ENCODE measurements around the gene SS18.

Gene SS18

GRCh38 chr18:26089293-26090129, 902 bp downstream of the SS18 start:
- peak overlapping the region; percentile 85 for H3K4me3 ChIP-seq (ENCODE audit: control insufficient read depth, low read depth, low read length)
- no peak for TF ChIP-seq CTCF (IDR thresholded peaks at IDR 0.05; ENCODE audit: control insufficient read depth, insufficient read depth, low read depth, low read length, missing control alignments)
- no peak for DNase-seq (ENCODE audit: low read depth)

- peak overlapping the region; percentile 85 for H3K4me3 ChIP-seq (ENCODE audit: control insufficient read depth, low read depth, low read length)
- DNase-seq (ENCODE audit: low read depth) = no peak
- no peak for TF ChIP-seq CTCF (IDR thresholded peaks at IDR 0.05; ENCODE audit: control insufficient read depth, insufficient read depth, low read depth, low read length, missing control alignments)
Measured at GRCh38 chr18:26088487-26088886, 1.9 kb downstream of the SS18 start.

- DNase-seq (ENCODE audit: low read depth) = no peak
- TF ChIP-seq CTCF (IDR thresholded peaks at IDR 0.05; ENCODE audit: control insufficient read depth, insufficient read depth, low read depth, low read length, missing control alignments) = no peak
- no peak overlapping the region for H3K4me3 ChIP-seq (ENCODE audit: control insufficient read depth, low read depth, low read length)
Measured at GRCh38 chr18:26086959-26087358, 3.5 kb downstream of the SS18 start.

- H3K4me3 ChIP-seq (ENCODE audit: control insufficient read depth, low read depth, low read length) = no peak overlapping the region
- no peak for DNase-seq (ENCODE audit: low read depth)
- no peak for TF ChIP-seq CTCF (IDR thresholded peaks at IDR 0.05; ENCODE audit: control insufficient read depth, insufficient read depth, low read depth, low read length, missing control alignments)
Measured at GRCh38 chr18:26085056-26085455, 5.4 kb downstream of the SS18 start.

GRCh38 chr18:26083099-26083498, 7.3 kb downstream of the SS18 start:
- H3K4me3 ChIP-seq (ENCODE audit: control insufficient read depth, low read depth, low read length) = no peak overlapping the region
- no peak for TF ChIP-seq CTCF (IDR thresholded peaks at IDR 0.05; ENCODE audit: control insufficient read depth, insufficient read depth, low read depth, low read length, missing control alignments)
- no peak for DNase-seq (ENCODE audit: low read depth)

- TF ChIP-seq CTCF (IDR thresholded peaks at IDR 0.05; ENCODE audit: control insufficient read depth, insufficient read depth, low read depth, low read length, missing control alignments) = no peak
- DNase-seq (ENCODE audit: low read depth) = no peak
- no peak overlapping the region for H3K4me3 ChIP-seq (ENCODE audit: control insufficient read depth, low read depth, low read length)
Measured at GRCh38 chr18:26082475-26082874, 7.9 kb downstream of the SS18 start.
